GM21717 (cell line): ENCODE measurements around the gene AXIN2.
"Not testable (repeated sequence)": the region's sequence is repeated elsewhere in the genome, so short reads cannot be mapped to it uniquely, and the experiment has no call there.

Source experiments
- ATAC-seq: cut with Tn5 transposase; IDR thresholded peaks from one replicate; pipeline ENCODE4 v1.9.1; 2021; ENCODE audit warnings: mild to moderate bottlenecking, moderate library complexity; ENCODE audit not compliant: unreplicated experiment

Gene AXIN2

GRCh38 chr17:65537845-65538674 is 23.4 kb downstream of the AXIN2 start:
- ATAC-seq, result no peak

- ATAC-seq, result no peak
These were observed 24.1 kb downstream of the AXIN2 start for GRCh38 chr17:65537343-65537844.

DNA sequence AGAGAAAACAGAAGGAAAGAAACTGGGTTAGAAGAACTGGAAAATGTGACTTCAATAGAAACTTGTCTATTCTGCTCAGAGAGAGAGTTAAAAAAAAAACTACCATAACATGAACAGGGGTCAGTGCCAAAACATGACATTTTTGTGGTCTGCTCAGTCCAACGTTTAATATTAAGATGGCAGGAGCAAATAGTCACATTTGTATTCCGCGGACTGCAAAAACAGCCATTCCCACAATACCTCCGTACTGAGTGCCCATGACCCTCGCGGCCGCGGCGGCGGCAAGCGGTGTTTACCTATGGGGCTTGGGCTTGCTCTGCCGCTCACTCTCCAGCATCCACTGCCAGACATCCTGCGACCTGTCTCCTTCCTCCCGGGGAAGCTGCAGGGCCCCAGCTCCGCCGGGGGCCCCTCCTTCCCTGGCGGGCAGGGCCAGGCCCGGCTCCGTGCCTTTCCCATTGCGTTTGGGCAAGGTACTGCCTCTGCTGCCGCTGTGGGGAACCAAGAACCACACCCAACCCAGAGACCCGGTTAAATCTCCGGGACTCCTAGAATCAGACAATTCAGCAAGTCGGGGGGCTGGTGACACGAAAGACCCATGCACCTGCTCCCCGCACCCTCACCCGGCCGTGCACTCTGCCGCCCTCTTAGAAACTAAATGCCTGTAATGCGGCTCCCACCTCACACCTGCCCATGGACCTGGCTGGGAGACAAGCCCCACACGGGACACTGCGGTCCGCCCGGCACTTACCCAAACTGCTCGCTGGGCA is 24.7 kb downstream of the AXIN2 start:
- no peak for ATAC-seq

GRCh38 chr17:65535777-65536572 is 25.5 kb downstream of the AXIN2 start:
- ATAC-seq, result no peak

- ATAC-seq, result no peak
These were observed 27.5 kb downstream of the AXIN2 start for GRCh38 chr17:65533852-65534457.

- no peak for ATAC-seq
These were observed 28.2 kb downstream of the AXIN2 start for GRCh38 chr17:65533056-65533745.

GRCh38 chr17:65532101-65532890 is 29.2 kb downstream of the AXIN2 start:
- no peak for ATAC-seq

DNA sequence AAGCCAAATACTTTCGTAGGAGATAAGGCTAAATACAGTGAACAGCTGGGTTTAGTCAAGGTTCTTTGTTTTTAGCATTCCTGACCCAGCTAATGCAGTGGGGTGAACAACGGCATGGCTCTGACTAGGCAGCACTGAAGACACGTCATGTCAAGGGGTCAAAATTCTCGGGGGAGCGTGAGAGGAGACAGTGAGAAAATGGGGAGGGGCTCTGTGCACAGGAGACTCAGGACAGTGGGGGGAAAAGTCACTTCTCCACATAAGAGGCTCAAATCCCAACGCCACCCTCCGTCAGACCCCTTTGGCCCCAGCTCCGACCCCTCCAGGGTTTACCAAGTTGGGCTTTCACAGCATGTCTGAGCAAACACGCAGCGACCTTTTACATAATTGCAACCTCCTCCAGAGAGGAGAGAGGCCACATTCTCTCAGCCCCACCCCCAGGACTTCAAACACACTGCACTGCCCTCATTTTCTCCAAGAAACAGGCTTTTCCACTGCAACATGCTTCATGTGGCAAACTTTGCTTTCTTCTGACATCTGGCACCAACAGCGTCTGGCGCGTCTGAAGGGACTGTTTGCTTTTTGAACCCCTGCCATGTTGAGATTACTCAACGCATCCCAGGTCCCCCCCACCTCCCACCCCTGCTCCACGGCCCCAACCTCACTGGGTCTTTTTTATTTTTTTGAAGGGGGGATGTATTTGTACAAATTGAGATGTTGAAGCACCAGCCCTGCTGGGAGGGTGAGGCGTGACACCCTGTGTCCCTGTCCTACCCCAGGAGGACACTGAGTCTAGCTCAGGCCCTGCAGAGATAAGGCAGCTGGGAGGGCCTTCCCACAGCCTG is 30.0 kb downstream of the AXIN2 start:
- no peak for ATAC-seq

- no peak for ATAC-seq
These were observed 30.8 kb downstream of the AXIN2 start for GRCh38 chr17:65530523-65531255.

DNA sequence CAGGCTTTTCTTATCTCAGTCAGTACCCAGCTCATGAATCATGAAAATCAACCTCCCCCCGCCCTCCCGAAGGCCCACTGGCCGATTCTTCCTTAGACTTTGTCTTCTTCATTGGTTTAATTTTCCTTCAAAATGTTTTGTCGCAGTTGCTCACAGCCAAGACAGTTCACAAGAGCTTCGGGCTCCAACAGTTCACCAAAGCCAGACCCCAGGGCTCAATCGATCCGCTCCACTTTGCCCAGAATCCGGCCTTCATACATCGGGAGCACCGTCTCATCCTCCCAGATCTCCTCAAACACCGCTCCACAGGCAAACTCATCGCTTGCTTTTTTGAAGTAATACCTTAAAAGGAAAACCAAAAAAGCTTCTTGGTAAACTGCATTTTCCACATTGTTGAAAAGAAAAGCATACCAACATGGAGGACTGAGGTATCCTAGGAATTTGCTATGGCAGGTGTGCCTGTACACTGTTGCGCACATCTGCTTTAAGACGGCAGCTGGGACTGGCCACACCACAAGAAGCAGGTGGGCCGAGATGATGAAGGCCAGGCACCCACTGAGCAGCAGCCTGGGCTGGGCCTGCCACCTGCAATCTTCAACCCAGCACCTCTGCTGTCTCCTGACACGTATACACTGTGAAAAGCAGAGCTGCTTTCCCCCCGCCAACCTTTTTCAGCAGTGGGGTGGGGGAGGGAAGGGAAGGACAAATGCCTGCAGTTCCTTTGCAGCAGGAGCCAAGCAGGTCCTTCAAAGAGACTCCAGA is 31.5 kb downstream of the AXIN2 start:
- ATAC-seq, result no peak

DNA sequence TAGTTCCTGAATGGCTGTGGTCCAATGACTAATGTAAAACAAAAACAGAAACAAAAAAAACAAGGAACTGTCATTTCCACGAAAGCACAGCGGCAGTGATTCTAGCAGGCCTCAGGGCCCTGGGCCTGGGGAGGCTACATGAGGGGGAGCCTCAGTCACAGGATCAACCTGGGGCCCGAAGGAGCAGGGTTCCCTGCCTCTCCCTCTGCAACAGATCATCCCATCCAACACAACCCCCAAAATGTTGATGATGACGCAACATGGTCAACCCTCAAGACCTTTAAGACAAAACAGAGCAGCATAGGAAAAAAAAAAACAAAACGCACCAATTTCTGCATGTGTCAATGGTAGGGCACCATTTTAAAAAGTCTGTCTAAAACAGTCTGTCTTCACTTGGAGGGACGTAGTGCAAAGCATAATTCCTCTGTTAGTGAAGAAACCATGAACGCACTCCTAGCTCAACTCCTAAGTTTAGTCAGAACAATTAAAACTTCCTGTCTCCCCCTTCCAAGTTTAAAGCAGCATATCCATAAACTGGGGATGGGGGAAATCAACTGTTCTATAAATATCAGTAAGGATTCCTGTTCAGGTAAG is 32.3 kb downstream of the AXIN2 start:
- no peak for ATAC-seq

GRCh38 chr17:65527857-65528591 is 33.4 kb downstream of the AXIN2 start:
- ATAC-seq, result no peak

DNA sequence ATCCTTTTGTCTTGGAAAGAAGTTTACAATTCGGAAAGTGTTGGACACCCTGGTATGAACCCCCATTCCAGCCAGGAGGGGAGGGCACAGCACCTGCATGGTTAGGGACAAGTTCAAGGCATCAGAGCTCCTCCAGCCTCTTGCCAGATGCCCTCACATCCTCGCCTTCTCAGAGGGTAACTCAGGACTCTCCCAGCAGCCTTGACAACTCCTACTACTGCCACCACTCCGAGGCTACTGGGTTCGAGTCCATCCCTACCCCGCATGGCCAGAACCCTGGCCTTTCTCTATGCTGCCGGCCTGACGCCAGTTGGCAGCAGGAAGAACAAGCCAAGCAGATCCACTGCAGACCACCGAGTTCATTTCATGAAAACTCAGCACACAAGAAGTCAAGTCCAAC is 34.1 kb downstream of the AXIN2 start:
- ATAC-seq, result no peak

DNA sequence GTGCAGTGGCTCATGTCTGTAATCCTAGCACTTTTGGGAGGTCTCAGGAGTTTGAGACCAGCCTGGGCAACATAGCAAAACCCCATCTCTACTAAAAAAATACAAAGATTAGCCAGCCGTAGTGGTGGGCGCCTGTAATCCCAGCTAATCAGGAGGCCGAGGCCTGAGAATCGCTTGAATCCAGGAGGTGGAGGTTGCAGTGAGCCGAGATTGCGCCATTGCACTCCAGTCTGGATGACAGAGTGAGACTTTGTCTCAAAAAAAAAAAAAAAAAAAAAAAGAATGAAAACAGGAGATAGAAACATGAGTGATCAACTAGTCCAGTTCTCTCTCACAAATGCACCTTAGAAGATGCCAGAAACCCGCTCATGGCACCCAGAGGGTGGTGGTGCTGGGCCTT is 34.6 kb downstream of the AXIN2 start:
- ATAC-seq, result not testable (repeated sequence)

GRCh38 chr17:65523853-65524664 is 37.4 kb downstream of the AXIN2 start:
- ATAC-seq, result no peak
